GM06990 (cell line): Measurements from ENCODE around the gene ANKRD53.

Source experiments
- DNase-seq: peaks from one replicate; pipeline ENCODE4 v3.0.0-alpha.2; 2011; ENCODE audit not compliant: insufficient read length; ENCODE audit errors: extremely low read depth
- H3K27me3 ChIP-seq: replicated peaks from 2 replicates; pipeline ENCODE4 v1.6.0; 2011; ENCODE audit warnings: low read length; ENCODE audit not compliant: control insufficient read depth, insufficient read depth
- H3K36me3 ChIP-seq: 2 replicates; pipeline ENCODE4 v1.5.1; 2011; ENCODE audit warnings: low read length; ENCODE audit not compliant: control insufficient read depth, insufficient read depth
- H3K4me3 ChIP-seq: replicated peaks from 2 replicates; pipeline ENCODE4 v1.5.1; 2011; ENCODE audit warnings: low read depth, mild to moderate bottlenecking, control low read depth, low read length
- CTCF ChIP-seq: IDR thresholded peaks from 2 replicates; pipeline ENCODE4 v1.5.1; 2011; ENCODE audit warnings: low read length, control low read depth, mild to moderate bottlenecking, inconsistent platforms; ENCODE audit not compliant: insufficient read depth, poor library complexity, severe bottlenecking

ANKRD53 gene

GRCh38 chr2:70967189-70967588 is 11.2 kb upstream of the ANKRD53 start:
- DNase-seq = no peak
- no peak overlapping the region for H3K4me3 ChIP-seq
- H3K27me3 ChIP-seq = no peaks in the 10 kb centered on the region; the same call in 1 of the 2 replicates
- no peaks in the 10 kb centered on the region for H3K36me3 ChIP-seq
- TF ChIP-seq CTCF = no peak

- no peak for DNase-seq
- Histone ChIP-seq H3K4me3 (no peak overlapping the region), H3K27me3 (no peaks in the 10 kb centered on the region), H3K36me3 (no peaks in the 10 kb centered on the region)
- TF ChIP-seq CTCF = no peak
Observed at GRCh38 chr2:70974592-70974991, 3.8 kb upstream of the ANKRD53 start.

- no peaks in the 10 kb centered on the region for H3K27me3 ChIP-seq
- no peaks in the 10 kb centered on the region for H3K36me3 ChIP-seq
- no peak for DNase-seq
- H3K4me3 ChIP-seq = no peak overlapping the region
- no peak for TF ChIP-seq CTCF
Observed at GRCh38 chr2:70975237-70975636, 3.2 kb upstream of the ANKRD53 start.

- Histone ChIP-seq H3K4me3 (peak overlapping the region; percentile 68), H3K27me3 (no peaks in the 10 kb centered on the region), H3K36me3 (no peaks in the 10 kb centered on the region)
- DNase-seq = no peak
- no peak for TF ChIP-seq CTCF
Observed at GRCh38 chr2:70977605-70978205, 725 bp upstream of the ANKRD53 start.

- Histone ChIP-seq H3K4me3 (peak overlapping the region; percentile 59), H3K36me3 (no peaks in the 10 kb centered on the region), H3K27me3 (no peaks in the 10 kb centered on the region)
- TF ChIP-seq CTCF = no peak
- no peak for DNase-seq
Observed at GRCh38 chr2:70979180-70979488, 704 bp downstream of the ANKRD53 start.

GRCh38 chr2:70979626-70980025 is 1.2 kb downstream of the ANKRD53 start:
- TF ChIP-seq CTCF = no peak
- DNase-seq = no peak
- Histone ChIP-seq H3K4me3 (no peak overlapping the region), H3K36me3 (no peaks in the 10 kb centered on the region; the same call in 1 of the 2 replicates), H3K27me3 (no peaks in the 10 kb centered on the region)
